Aorta (tissue), 5 donors: ENCODE data around the gene PCNX3. TPM values are rescaled to one million over a fixed set of nuclear protein-coding genes. Genes with fewer than 3 reads are reported as not detected.

Experiments
- ATAC-seq: fragments of 200-7000 bp; cut with Tn5 transposase; one replicate; pipeline ENCODE4 v1.9.1; 2022; ENCODE audit warnings: moderate library complexity; ENCODE audit not compliant: low FRiP score
- DNase-seq, 2 donors: peaks; one replicate each; pipeline ENCODE4 v3.0.0-alpha.2; 2020
- H3K27ac ChIP-seq, 2 donors: one replicate each; pipeline ENCODE4 v1.5.1; 2013; ENCODE audit warnings: low read length in 2 of 2, mild to moderate bottlenecking in 2 of 2, moderate library complexity in 2 of 2, control low read depth in 1 of 2, inconsistent platforms in 1 of 2, low read depth in 1 of 2
- H3K27me3 ChIP-seq, 2 donors: one replicate each; pipeline ENCODE4 v1.6.1; 2013; ENCODE audit warnings: control low read depth in 1 of 2, low read length in 1 of 2, mild to moderate bottlenecking in 1 of 2, moderate library complexity in 1 of 2; ENCODE audit not compliant: insufficient read depth in 2 of 2, control insufficient read depth in 1 of 2
- H3K36me3 ChIP-seq, 2 donors: one replicate each; pipeline ENCODE4 v1.6.1; 2013; ENCODE audit warnings: control low read depth in 1 of 2, low read length in 1 of 2, mild to moderate bottlenecking in 1 of 2; ENCODE audit not compliant: insufficient read depth in 2 of 2, control insufficient read depth in 1 of 2
- H3K4me1 ChIP-seq, 2 donors: one replicate each; pipeline ENCODE4 v1.6.1; 2013; ENCODE audit warnings: low read length in 2 of 2, control low read depth in 1 of 2, mild to moderate bottlenecking in 1 of 2, moderate library complexity in 1 of 2; ENCODE audit not compliant: insufficient read depth in 2 of 2, control insufficient read depth in 1 of 2
- H3K4me3 ChIP-seq, 2 donors: one replicate each; pipeline ENCODE4 v1.5.1; 2013; ENCODE audit warnings: low read length in 2 of 2, control low read depth in 1 of 2, mild to moderate bottlenecking in 1 of 2
- H3K9me3 ChIP-seq: one replicate; pipeline ENCODE4 v1.6.1; 2013; ENCODE audit warnings: mild to moderate bottlenecking, low read length; ENCODE audit not compliant: control insufficient read depth
- WGBS, 2 donors: extraction: QIAGEN DNeasy Blood & Tissue Kit; methylation state at CpG; one replicate each; pipeline ENCODE4 v1.1.7; 2013; 5-methylcytosine and 5-hydroxymethylcytosine counted together
- intact Hi-C, 2 donors: fragments of 100-400 bp; cut with DNase I; formaldehyde crosslinking; loops; one replicate each; pipeline versions ENCODE4 v1.14.2 to v1.15.0; 2022
- long read RNA-seq, 2 donors: library from polyadenylated mRNA; unstranded; transcript quantifications; one replicate each; pipeline ENCODE4 v2.0.0, GENCODE V29; 2020 to 2021
- polyA plus RNA-seq, 2 donors: library from polyadenylated mRNA; stranded (reverse); fragments of 200-250 nt; gene quantifications; one replicate each; pipeline ENCODE4 v1.2.3, GENCODE V29; 2013
- total RNA-seq, 2 donors: library from RNA; stranded (reverse); fragmentation: NEBNext Ultra II Directional; extraction: Animal tissue kit (Norgen Biotek cat#: 25700); gene quantifications; one replicate each; pipeline ENCODE4 v1.2.1, GENCODE V29; 2021
- donor health status: healthy with polysubstance abuse.
- donor health status: Bipolar disorder and iron deficiency.
- donor health status: DM: no; HTN: no; CAD: no.
- donor health status: DM: no; HTN: no; CAD: no.
- donor health status: DM: yes; HTN: yes; CAD: no.

Gene PCNX3
- total RNA-seq (10 to 100 TPM; 24.8 to 28.8 TPM), polyA plus RNA-seq (10 to 100 TPM in 1 of 2 donors, 1 to 10 TPM in 1; 3.9 to 50.0 TPM)
- long read RNA-seq, donor 1, partial matches to known transcripts, result 13 of 14 reads
- long read RNA-seq, donor 1, other reads (novel, unspliced or antisense), result 1 of 14 reads
- long read RNA-seq, donor 2, partial matches to known transcripts, result 9 of 13 reads
- long read RNA-seq, donor 2, other reads (novel, unspliced or antisense), result 4 of 13 reads

DNA sequence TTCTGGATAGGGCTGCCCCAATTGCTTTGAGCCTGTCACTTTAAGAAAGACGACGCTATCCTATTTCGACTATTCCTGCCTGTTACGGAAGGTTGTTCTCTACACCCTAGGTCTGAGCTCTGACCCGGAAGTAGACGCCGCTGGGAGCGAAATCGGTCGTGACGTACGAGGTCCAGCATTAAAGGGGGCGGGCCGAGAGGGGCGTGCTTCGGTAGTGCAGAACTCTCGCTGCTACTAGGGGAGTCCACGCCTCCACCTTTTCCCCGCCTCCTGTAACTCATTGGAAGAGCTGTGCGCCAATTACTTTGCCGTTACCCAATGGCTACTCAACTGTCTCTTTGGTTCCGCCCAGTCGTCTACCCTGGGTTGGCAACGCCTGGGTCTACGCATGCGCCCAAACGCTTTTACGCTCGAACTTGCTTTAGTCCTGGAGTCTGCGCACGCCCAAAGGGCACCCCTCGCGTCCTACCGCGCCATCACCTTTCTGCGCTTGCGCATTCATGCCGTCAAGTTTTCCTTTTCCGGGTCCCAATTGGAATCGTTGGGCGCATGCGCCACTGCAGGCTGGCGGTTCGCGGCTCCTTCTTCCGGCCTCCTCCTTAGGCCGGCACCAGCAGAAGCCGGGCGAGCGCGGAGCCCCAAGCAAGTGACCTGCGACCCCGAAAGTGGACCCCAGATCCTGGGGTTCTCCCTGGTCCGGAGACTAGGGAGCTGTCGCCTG is at the start of gene PCNX3:
TSS of gene PCNX3 (plus strand) at position 548 of the 721 bp plus-strand sequence. CDS start 536 bp downstream, outside the sequence.
- Histone ChIP-seq H3K36me3 (peaks cover 0 to 9% of the 10 kb centered on the region in 2 donors), H3K27ac (peak within 1 kb of the TSS in 1 of 2 donors; percentile 85), H3K4me1 (peaks cover 0 to 2% of the 10 kb centered on the region in 2 donors), H3K4me3 (peak within 1 kb of the TSS; percentile 81 to 82), H3K27me3 (no peaks in the 10 kb centered on the region), H3K9me3 (no peaks in the 10 kb centered on the region)
- intact Hi-C loops, result loop anchor here in 1 of 2 donors (2.0 to 5.0 kb wide), 2 partner anchors 37 to 39 kb away; partner anchors contain the start of gene EHBP1L1
- DNase-seq, result peak; percentile 100
- ATAC-seq, result peak; percentile 92
- 0% methylated on average over 50 to 55 of the region's 55 CpGs for WGBS, 2 donors

DNA sequence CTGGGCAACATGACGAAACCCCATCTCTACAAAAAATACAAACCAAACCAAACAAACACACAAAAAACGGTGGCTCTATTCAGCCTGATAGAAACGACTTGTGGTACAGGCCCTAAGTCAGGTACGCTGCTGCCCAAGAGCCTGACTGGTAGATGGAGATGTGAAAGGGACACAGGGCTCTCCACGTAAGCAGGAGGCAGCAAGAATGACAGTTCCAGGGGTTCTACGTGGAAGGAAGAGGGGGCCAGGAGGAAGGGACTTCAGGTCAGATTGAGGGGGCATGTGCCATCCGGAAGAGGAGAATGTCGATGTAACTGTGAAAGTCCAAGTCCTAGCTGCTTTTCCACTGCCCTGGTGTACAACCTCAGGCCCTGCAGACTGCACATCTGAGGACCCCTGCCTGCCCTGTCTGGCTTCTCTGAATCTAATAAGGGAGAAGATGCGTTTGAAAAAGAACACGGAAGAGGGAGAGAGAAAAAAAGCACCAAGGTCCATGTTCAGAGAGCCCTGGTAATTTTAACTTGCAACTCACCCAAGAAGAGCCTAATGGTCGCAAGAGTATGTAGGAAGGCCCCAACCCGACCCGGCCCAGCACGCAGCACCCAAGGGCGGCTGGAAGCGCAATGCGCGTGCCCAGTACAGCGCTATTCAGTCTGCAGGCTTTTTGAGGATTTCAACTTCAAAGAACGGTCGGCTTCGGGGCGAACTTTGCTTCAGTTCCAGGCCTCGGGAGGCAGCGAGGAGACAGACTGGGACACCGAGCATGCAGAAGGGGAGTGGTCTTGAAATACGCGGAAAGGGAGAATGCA is 46.2 kb upstream of the PCNX3 start:
- no peaks in the 10 kb centered on the region for H3K27me3 ChIP-seq
- no peaks in the 10 kb centered on the region for H3K9me3 ChIP-seq
- DNase-seq (no peak), ATAC-seq (no peak)
- no peaks in the 10 kb centered on the region for H3K36me3 ChIP-seq
- H3K4me1 ChIP-seq, result no peaks in the 10 kb centered on the region
- WGBS, 2 donors, result 2 to 4% methylated on average over 28 of the region's 28 CpGs
- intact Hi-C loops, result loop anchor here in 1 of 2 donors (1.0 kb wide), 1 partner anchor 8 kb away; no protein-coding TSS in a partner anchor
- peak overlapping the region; percentile 20 to 83 for H3K27ac ChIP-seq
- peak overlapping the region; percentile 43 to 61 for H3K4me3 ChIP-seq

DNA sequence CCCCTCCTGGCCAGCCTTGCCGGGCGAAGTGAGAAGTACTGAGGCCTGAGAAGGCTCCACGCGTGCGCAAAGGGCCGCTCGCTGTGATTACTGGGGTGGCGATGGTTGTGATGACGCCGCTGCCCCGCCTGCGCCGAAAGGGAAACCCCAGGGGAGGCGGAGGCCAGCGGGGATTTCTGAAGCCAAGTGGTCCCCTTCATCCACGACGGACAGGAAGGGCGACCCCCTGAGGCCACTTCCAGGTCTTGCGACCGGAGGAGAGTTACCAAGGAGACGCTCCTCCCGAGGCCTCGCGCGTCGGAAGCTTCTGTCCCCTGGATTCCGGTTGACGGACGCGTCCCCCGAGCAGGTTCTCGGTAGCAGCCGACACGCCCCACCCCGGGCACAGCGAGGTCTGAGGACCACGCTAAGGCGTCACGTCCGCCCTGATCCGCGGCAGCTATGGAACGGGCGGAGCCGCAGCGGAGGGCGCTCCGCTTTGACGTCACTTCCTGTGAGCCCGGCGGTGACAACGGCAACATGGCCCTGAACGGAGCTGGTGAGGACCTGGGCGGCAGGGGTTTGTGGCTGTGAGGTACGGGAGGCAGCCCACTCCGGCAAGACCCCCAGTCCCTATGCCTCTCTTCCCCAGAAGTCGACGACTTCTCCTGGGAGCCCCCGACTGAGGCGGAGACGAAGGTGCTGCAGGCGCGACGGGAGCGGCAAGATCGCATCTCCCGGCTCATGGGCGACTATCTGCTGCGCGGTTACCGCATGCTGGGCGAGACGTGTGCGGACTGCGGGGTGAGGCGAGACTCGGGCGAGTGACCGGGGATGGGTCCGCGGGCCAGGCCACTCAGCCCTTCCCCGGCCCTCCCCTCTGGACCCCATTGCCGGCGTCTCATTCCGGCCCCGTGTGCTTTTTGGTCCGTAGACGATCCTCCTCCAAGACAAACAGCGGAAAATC is 45.3 kb upstream of the PCNX3 start, which contains the start of gene ZNRD2:
TSS of gene ZNRD2 (plus strand) at position 505 of the 946 bp plus-strand sequence. CDS start at position 520, 15 bp downstream.
- ATAC-seq (peak; percentile 90), DNase-seq (peak; percentile 99)
- 0% methylated on average over 85 to 89 of the region's 89 CpGs for WGBS, 2 donors
- Histone ChIP-seq H3K27ac (peak within 1 kb of the TSS; percentile 20 to 87), H3K27me3 (no peaks in the 10 kb centered on the region), H3K4me3 (peak within 1 kb of the TSS; percentile 69 to 84), H3K4me1 (no peaks in the 10 kb centered on the region), H3K9me3 (no peaks in the 10 kb centered on the region), H3K36me3 (no peaks in the 10 kb centered on the region)
- intact Hi-C loops, result loop anchor here in 1 of 2 donors (1.0 kb wide), 1 partner anchor 9 kb away; no protein-coding TSS in a partner anchor

DNA sequence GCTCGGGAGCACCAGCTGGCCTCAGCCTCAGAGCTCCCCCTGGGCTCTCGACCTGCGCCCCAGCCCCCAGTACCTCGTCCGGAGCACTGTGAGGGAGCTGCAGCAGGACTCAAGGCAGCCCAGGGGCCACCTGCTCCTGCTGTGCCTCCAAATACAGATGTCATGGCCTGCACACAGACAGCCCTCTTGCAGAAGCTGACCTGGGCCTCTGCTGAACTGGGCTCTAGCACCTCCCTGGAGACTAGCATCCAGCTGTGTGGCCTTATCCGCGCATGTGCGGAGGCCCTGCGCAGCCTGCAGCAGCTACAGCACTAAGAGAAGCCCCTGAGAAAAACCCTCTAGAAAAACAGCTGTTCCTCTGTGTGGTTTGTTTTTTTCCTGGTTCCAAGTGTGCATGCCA is 44.2 kb upstream of the PCNX3 start:
- Histone ChIP-seq H3K36me3 (no peaks in the 10 kb centered on the region), H3K27ac (peak overlapping the region in 1 of 2 donors; percentile 53), H3K9me3 (no peaks in the 10 kb centered on the region), H3K27me3 (no peaks in the 10 kb centered on the region), H3K4me1 (no peaks in the 10 kb centered on the region), H3K4me3 (no peak overlapping the region)
- no peak for ATAC-seq
- 68 to 81% methylated on average over 9 of the region's 9 CpGs for WGBS, 2 donors
- intact Hi-C loops, result no loop called here
- no peak for DNase-seq

DNA sequence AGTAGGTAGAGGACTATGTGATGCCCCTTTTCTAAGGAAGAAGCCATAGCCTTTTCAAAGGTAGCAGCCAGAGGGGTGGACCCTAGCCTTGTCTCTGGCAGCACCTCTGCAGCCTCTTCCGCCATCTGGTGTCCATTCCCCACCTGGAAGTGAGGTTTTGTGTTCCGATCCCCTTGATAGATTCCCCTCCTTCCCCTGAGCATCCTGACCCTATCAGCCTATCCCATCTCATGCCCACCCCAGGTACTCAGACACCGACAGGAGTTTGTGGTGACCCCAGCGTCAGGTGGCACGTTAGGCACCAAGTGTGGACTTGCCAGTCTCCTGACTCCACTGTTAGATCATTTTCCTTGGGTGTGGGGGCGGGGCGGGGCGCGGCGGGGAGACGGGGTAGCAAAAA is 43.6 kb upstream of the PCNX3 start:
- intact Hi-C loops, result no loop called here

DNA sequence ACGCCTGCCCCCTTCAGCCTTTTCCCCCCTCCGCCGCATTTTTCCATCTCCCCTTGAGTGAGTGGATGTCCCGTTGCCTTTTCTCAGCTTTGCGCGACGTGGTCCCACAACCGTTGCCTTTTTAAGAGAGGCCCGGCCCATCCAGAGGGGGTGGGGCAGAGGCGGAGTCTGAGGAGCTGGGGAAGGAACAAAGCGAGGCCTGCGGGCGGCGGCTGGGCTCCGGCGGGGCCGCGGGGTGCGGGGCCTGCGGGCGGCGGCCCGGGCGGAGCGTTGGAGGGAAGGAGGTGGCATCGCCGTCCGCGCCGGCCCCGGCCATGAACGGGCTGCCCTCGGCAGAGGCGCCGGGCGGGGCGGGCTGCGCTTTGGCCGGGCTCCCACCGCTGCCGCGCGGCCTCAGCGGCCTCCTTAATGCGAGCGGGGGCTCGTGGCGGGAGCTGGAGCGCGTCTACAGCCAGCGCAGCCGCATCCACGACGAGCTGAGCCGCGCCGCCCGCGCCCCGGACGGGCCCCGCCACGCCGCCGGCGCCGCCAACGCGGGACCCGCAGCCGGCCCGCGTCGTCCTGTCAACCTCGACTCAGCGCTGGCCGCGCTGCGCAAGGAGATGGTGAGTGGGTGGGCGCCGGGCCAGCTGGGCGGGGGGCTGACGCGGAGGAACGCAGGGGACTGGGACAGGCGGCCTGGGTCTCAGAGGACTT is 43.1 kb upstream of the PCNX3 start, which contains the start of gene FAM89B:
TSS of gene FAM89B (plus strand) at position 183 of the 696 bp plus-strand sequence. CDS start at position 315, 132 bp downstream.
- DNase-seq (peak; percentile 96 to 97), ATAC-seq (peak; percentile 31)
- H3K27ac ChIP-seq, result peak within 1 kb of the TSS; percentile 7 to 55
- H3K36me3 ChIP-seq, result no peaks in the 10 kb centered on the region
- 0% methylated on average over 70 to 86 of the region's 86 CpGs for WGBS, 2 donors
- H3K4me3 ChIP-seq, result peak within 1 kb of the TSS; percentile 76 to 79
- H3K9me3 ChIP-seq, result no peaks in the 10 kb centered on the region
- intact Hi-C loops, result no loop called here
- no peaks in the 10 kb centered on the region for H3K27me3 ChIP-seq
- H3K4me1 ChIP-seq, result no peaks in the 10 kb centered on the region

More for the DNA sequence above, 43.6 kb upstream of the PCNX3 start:
- Histone ChIP-seq H3K36me3 (no peaks in the 10 kb centered on the region), H3K4me3 (peak overlapping the region in 1 of 2 donors; percentile 76), H3K27ac (peak overlapping the region in 1 of 2 donors; percentile 53), H3K4me1 (no peaks in the 10 kb centered on the region), H3K27me3 (no peaks in the 10 kb centered on the region), H3K9me3 (no peaks in the 10 kb centered on the region)
- 4 to 5% methylated on average over 11 of the region's 11 CpGs for WGBS, 2 donors
- DNase-seq, result no peak
- ATAC-seq, result no peak

DNA sequence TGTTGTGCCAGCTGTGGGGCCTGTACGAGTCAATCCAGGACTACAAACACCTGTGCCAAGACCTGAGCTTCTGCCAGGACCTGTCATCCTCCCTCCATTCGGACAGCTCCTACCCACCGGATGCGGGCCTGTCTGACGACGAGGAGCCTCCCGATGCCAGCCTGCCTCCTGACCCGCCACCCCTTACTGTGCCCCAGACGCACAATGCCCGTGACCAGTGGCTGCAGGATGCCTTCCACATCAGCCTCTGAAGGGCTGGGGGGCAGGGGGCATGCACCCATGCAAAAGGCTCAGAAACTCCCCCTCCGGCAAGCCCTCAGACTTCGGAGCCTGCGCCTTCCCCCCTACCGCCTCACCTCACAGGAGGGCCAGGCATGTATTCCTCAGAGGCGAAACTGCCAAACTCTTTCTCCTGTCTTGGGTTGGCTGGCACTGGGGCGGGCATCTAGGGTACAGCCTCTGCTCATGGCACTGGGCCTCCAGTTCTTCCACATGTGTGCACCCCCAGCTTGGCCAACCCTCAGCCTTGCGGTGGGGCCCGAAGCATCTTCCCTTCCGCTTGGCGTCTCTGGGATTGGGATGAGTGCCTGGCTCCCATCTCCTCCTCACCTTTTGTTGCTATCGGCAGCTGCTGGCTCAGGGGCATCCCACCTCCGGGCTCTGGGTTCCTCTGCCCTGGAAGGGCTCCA is 42.0 kb upstream of the PCNX3 start:
- WGBS, 2 donors, result 4 to 7% methylated on average over 22 of the region's 22 CpGs
- peak in 1 of 2 donors; percentile 73 for DNase-seq
- intact Hi-C loops, result loop anchor here in 1 of 2 donors (1.0 to 2.0 kb wide), 3 partner anchors 15 to 33 kb away; partner anchors contain the start of gene LTBP3
- Histone ChIP-seq H3K27ac (peak overlapping the region in 1 of 2 donors; percentile 26), H3K36me3 (no peaks in the 10 kb centered on the region), H3K27me3 (no peaks in the 10 kb centered on the region), H3K4me1 (no peaks in the 10 kb centered on the region), H3K4me3 (peak overlapping the region; percentile 76 to 79), H3K9me3 (no peaks in the 10 kb centered on the region)
- ATAC-seq, result no peak
